Ovary (tissue), 9 donors: Measurements from ENCODE around the gene LHX8. TPM values are rescaled to one million over a fixed set of nuclear protein-coding genes. Genes with fewer than 3 reads are reported as not detected.

Experiments used
- DNase-seq, 5 donors: peaks; one replicate each; pipeline ENCODE4 v3.0.0-alpha.2; 2019 to 2020
- H3K27ac ChIP-seq, 2 donors: fragments of 200-600 bp; one replicate each; pipeline versions ENCODE4 v1.5.1 to v1.8.0; 2019 to 2022
- H3K27me3 ChIP-seq: fragments of 200-600 bp; one replicate; pipeline ENCODE4 v1.8.0; 2022
- H3K36me3 ChIP-seq: fragments of 200-600 bp; sonication (generic); one replicate; pipeline ENCODE4 v1.5.1; 2019
- H3K4me1 ChIP-seq: one replicate; pipeline ENCODE4 v1.8.1; 2013; ENCODE audit warnings: mild to moderate bottlenecking, moderate library complexity; ENCODE audit not compliant: insufficient read depth
- H3K4me3 ChIP-seq: fragments of 200-600 bp; sonication (generic); one replicate; pipeline ENCODE4 v1.5.1; 2017
- H3K9me3 ChIP-seq, 2 donors: fragments of 200-600 bp in 1 of 2; sonication (generic) in 1 of 2; one replicate each; pipeline versions ENCODE4 v1.5.1 to v1.8.1; 2013 to 2019; ENCODE audit warnings: mild to moderate bottlenecking in 1 of 2, moderate library complexity in 1 of 2
- CTCF ChIP-seq, 3 donors: fragments of 450-650 bp in 2 of 3; fragments of 200-600 bp in 1 of 3; IDR thresholded peaks; one replicate each; pipeline versions ENCODE4 v1.5.1 to v1.8.0; 2016 to 2022; ENCODE audit warnings: antibody characterized with exemption in 3 of 3, mild to moderate bottlenecking in 1 of 3
- EP300 ChIP-seq: sonication (generic); formaldehyde crosslinking; IDR thresholded peaks from one replicate; pipeline ENCODE4 v1.6.1; 2017; ENCODE audit warnings: antibody characterized with exemption
- POLR2A ChIP-seq: fragments of 450-650 bp; IDR thresholded peaks from one replicate; pipeline ENCODE4 v1.6.1; 2017; ENCODE audit warnings: antibody characterized with exemption, mild to moderate bottlenecking, moderate library complexity
- WGBS, 3 donors: extraction: QIAGEN DNeasy Blood & Tissue Kit in 1 of 3; methylation state at CpG; one replicate each; pipeline versions ENCODE4 v1.1.5 to v1.1.7; 2013 to 2017; 5-methylcytosine and 5-hydroxymethylcytosine counted together
- intact Hi-C, 4 donors: fragments of 100-400 bp; cut with DNase I; formaldehyde crosslinking; loops; one replicate each; pipeline versions ENCODE4 v1.11.0 to v1.15.1; 2022 to 2023
- polyA plus RNA-seq, 2 donors: library from polyadenylated mRNA; stranded (reverse); fragments of 200-250 nt in 1 of 2; fragments of 350-450 nt in 1 of 2; fragmentation: Illumina TruSeq in 1 of 2; extraction: RNeasy Lipid Tissue Mini Kit (QIAGEN cat#74804) in 1 of 2; gene quantifications; one replicate each; pipeline ENCODE4 v1.2.3, GENCODE V29; 2013 to 2014
- small RNA-seq: library from RNA; depleted of rRNA; stranded (forward); fragments of <200 nt; gene quantifications from one replicate; pipeline ENCODE3, GENCODE V24; 2016
- total RNA-seq, 7 donors: library from RNA; depleted of rRNA in 2 of 7; stranded (reverse); fragments of >200 nt in 2 of 7; fragmentation: NEBNext Ultra II Directional in 3 of 7; extraction: Animal tissue kit (Norgen Biotek cat#: 25700) in 3 of 7; gene quantifications; one replicate each; pipeline versions ENCODE4 v1.1.0 to v1.2.4, GENCODE V29; 2016 to 2023
- donor health status: DM: no; HTN: no; CAD: no; lungs with moderate emphysema.
- donor health status: DM: no; HTN: no; CAD: no.
- donor health status: Bipolar disorder and iron deficiency.
- donor health status: DM: yes; HTN: yes; CAD: no.
- donor health status: DM: no; HTN: no; CAD: no.
- donor health status: DM: yes; HTN: yes; CAD: no.

LHX8 gene
- total and polyA plus RNA-seq, 9 donors, result 0.67 TPM; not detected in 8

- intact Hi-C loops, result no loop called here
- Histone ChIP-seq H3K9me3 (no peaks in the 10 kb centered on the region), H3K4me3 (no peak overlapping the region), H3K4me1 (no peaks in the 10 kb centered on the region), H3K27ac (no peak overlapping the region), H3K36me3 (no peaks in the 10 kb centered on the region), H3K27me3 (no peaks in the 10 kb centered on the region)
- 40 to 75% (median 58%) methylated on average over 1 of the region's 1 CpG for whole genome bisulfite sequencing, 3 donors
- no peak for TF ChIP-seq POLR2A
- no peak for TF ChIP-seq CTCF (IDR thresholded peaks at IDR 0.05)
- TF ChIP-seq EP300, result no peak
- no peak for DNase-seq
Measured at GRCh38 chr1:75198761-75199160, 64.6 kb downstream of the LHX8 start.

GRCh38 chr1:75202751-75203150 lies 68.6 kb downstream of the LHX8 start:
- DNase-seq, result no peak
- Histone ChIP-seq H3K4me3 (no peak overlapping the region), H3K27me3 (no peaks in the 10 kb centered on the region), H3K27ac (no peak overlapping the region), H3K9me3 (no peaks in the 10 kb centered on the region), H3K36me3 (no peaks in the 10 kb centered on the region), H3K4me1 (no peaks in the 10 kb centered on the region)
- WGBS, 3 donors, result 83 to 92% (median 88%) methylated on average over 4 of the region's 4 CpGs
- intact Hi-C loops, result loop anchor here in 1 of 4 donors (10.0 kb wide), 1 partner anchor 428 kb away; no protein-coding TSS in a partner anchor
- TF ChIP-seq CTCF (IDR thresholded peaks at IDR 0.05) (no peak), EP300 (no peak), POLR2A (no peak)

GRCh38 chr1:75203415-75204277 lies 69.5 kb downstream of the LHX8 start:
- Histone ChIP-seq H3K4me3 (no peak overlapping the region), H3K27me3 (no peaks in the 10 kb centered on the region), H3K4me1 (no peaks in the 10 kb centered on the region), H3K9me3 (no peaks in the 10 kb centered on the region), H3K36me3 (no peaks in the 10 kb centered on the region), H3K27ac (no peak overlapping the region)
- intact Hi-C loops, result loop anchor here in 1 of 4 donors (10.0 kb wide), 1 partner anchor 429 kb away; no protein-coding TSS in a partner anchor
- DNase-seq, result no peak
- TF ChIP-seq CTCF (IDR thresholded peaks at IDR 0.05) (peak in 2 of 3 donors; percentile 31 to 73), POLR2A (no peak)
- 22 to 31% (median 27%) methylated on average over 8 of the region's 8 CpGs for WGBS, 3 donors

GRCh38 chr1:75208862-75209261 lies 74.7 kb downstream of the LHX8 start:
- Histone ChIP-seq H3K27me3 (no peaks in the 10 kb centered on the region), H3K9me3 (no peaks in the 10 kb centered on the region), H3K4me3 (no peak overlapping the region), H3K4me1 (no peaks in the 10 kb centered on the region), H3K36me3 (no peaks in the 10 kb centered on the region), H3K27ac (no peak overlapping the region)
- intact Hi-C loops, result loop anchor here in 1 of 4 donors (10.0 kb wide), 1 partner anchor 434 kb away; no protein-coding TSS in a partner anchor
- no peak for DNase-seq
- TF ChIP-seq EP300 (no peak), CTCF (IDR thresholded peaks at IDR 0.05) (no peak), POLR2A (no peak)

Small RNA genes lying within 50 kb of the gene (small RNA-seq; reads per million reads assigned to genes)
- gene RNU6-622P, result not detected
